MCF 10A (cell line): ENCODE results near the gene KCNT1. TPM values are rescaled to one million over a fixed set of nuclear protein-coding genes. Genes with fewer than 3 reads are reported as not detected.

Source experiments
- BruUV-seq: library from RNA; stranded (reverse); fragments of 400-500 nt; replicated peaks from 2 replicates; lab custom pipeline; 2021; lab: Mats Ljungman, UMichigan
- CTCF ChIA-PET: fragments of 300-600 bp; sonication (Branson Sonifier 250); formaldehyde crosslinking; extraction: SDS; loops from one replicate; lab custom pipeline; 2021; ENCODE audit warnings: antibody characterized with exemption, inconsistent platforms; lab: Yijun Ruan, JAX
- POLR2A ChIA-PET: fragments of 300-600, 350-650 bp; sonication (Branson Sonifier 250); formaldehyde crosslinking; extraction: SDS; loops from one replicate; lab custom pipeline; 2020; ENCODE audit warnings: antibody characterized with exemption, inconsistent platforms; lab: Yijun Ruan, JAX
- DNase-seq: peaks from one replicate; pipeline ENCODE4 v3.0.0-alpha.2; 2018; ENCODE audit not compliant: unreplicated experiment
- H3K27ac Mint-ChIP-seq: one replicate; pipeline ENCODE4 v1.8.0; 2022; ENCODE audit warnings: mild to moderate bottlenecking, low read depth, mixed read lengths; ENCODE audit not compliant: unreplicated experiment
- H3K27me3 Mint-ChIP-seq: one replicate; pipeline ENCODE4 v1.8.0; 2022; ENCODE audit warnings: mixed read lengths; ENCODE audit not compliant: insufficient read depth, unreplicated experiment
- H3K36me3 Mint-ChIP-seq: one replicate; pipeline ENCODE4 v1.8.0; 2022; ENCODE audit warnings: mild to moderate bottlenecking, moderate library complexity, mixed read lengths; ENCODE audit not compliant: insufficient read depth, unreplicated experiment
- H3K4me1 Mint-ChIP-seq: one replicate; pipeline ENCODE4 v1.8.0; 2022; ENCODE audit warnings: mixed read lengths; ENCODE audit not compliant: insufficient read depth, unreplicated experiment
- H3K4me3 Mint-ChIP-seq: one replicate; pipeline ENCODE4 v1.8.0; 2022; ENCODE audit warnings: mild to moderate bottlenecking, moderate library complexity, mixed read lengths; ENCODE audit not compliant: unreplicated experiment
- H3K9me3 Mint-ChIP-seq: one replicate; pipeline ENCODE4 v1.8.0; 2022; ENCODE audit warnings: mixed read lengths; ENCODE audit not compliant: unreplicated experiment
- intact Hi-C: fragments of 100-400 bp; cut with micrococcal nuclease; formaldehyde crosslinking; loops from 2 replicates; pipeline ENCODE4 v1.14.1; 2022
- total RNA-seq: library from RNA; stranded (reverse); gene quantifications from 2 replicates; pipeline ENCODE4 v1.2.3, GENCODE V29; 2022
- TF ChIP-seq, protein P1 (sequence below): fragments of 200-600 bp; IDR thresholded peaks from one replicate; pipeline ENCODE4 v1.8.0; 2022; ENCODE audit warnings: antibody characterized with exemption, mild to moderate bottlenecking; ENCODE audit not compliant: unreplicated experiment

KCNT1 gene
- total RNA-seq, 1 experiment from 2014 or later: not detected

GRCh38 chr9:135826188-135826545 lies 124.2 kb downstream of the KCNT1 start:
- Mint-ChIP-seq H3K27me3 (no peaks in the 10 kb centered on the region), H3K4me3 (no peak overlapping the region), H3K27ac (no peak overlapping the region), H3K4me1 (no peaks in the 10 kb centered on the region), H3K9me3 (no peaks in the 10 kb centered on the region), H3K36me3 (peaks cover 45% of the 10 kb centered on the region)
- ChIA-PET CTCF (interaction anchor here (0.6 kb wide), 1 partner anchor 14 kb away, joined by 5 read pairs; no protein-coding TSS in a partner anchor), POLR2A (interaction anchor here (0.7 kb wide), 1 partner anchor 574 kb away, joined by 4 read pairs; no protein-coding TSS in a partner anchor)
- TF ChIP-seq, protein P1, sequence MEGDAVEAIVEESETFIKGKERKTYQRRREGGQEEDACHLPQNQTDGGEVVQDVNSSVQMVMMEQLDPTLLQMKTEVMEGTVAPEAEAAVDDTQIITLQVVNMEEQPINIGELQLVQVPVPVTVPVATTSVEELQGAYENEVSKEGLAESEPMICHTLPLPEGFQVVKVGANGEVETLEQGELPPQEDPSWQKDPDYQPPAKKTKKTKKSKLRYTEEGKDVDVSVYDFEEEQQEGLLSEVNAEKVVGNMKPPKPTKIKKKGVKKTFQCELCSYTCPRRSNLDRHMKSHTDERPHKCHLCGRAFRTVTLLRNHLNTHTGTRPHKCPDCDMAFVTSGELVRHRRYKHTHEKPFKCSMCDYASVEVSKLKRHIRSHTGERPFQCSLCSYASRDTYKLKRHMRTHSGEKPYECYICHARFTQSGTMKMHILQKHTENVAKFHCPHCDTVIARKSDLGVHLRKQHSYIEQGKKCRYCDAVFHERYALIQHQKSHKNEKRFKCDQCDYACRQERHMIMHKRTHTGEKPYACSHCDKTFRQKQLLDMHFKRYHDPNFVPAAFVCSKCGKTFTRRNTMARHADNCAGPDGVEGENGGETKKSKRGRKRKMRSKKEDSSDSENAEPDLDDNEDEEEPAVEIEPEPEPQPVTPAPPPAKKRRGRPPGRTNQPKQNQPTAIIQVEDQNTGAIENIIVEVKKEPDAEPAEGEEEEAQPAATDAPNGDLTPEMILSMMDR: no peak
- no TSS peak for BruUV-seq
- intact Hi-C loops: no loop called here
- DNase-seq: no peak

GRCh38 chr9:135827301-135827700 lies 125.3 kb downstream of the KCNT1 start:
- Mint-ChIP-seq H3K27me3 (no peaks in the 10 kb centered on the region), H3K27ac (no peak overlapping the region), H3K36me3 (peaks cover 39% of the 10 kb centered on the region), H3K4me1 (no peaks in the 10 kb centered on the region), H3K9me3 (no peaks in the 10 kb centered on the region), H3K4me3 (no peak overlapping the region)
- ChIA-PET CTCF (no interaction called here), POLR2A (no interaction called here)
- intact Hi-C loops: no loop called here
- TF ChIP-seq, protein P1: no peak
- no TSS peak for BruUV-seq
- no peak for DNase-seq

GRCh38 chr9:135827866-135828580 lies 126.0 kb downstream of the KCNT1 start:
- DNase-seq: no peak
- Mint-ChIP-seq H3K4me3 (no peak overlapping the region), H3K9me3 (no peaks in the 10 kb centered on the region), H3K36me3 (peaks cover 32% of the 10 kb centered on the region), H3K4me1 (no peaks in the 10 kb centered on the region), H3K27me3 (no peaks in the 10 kb centered on the region), H3K27ac (no peak overlapping the region)
- ChIA-PET CTCF (interaction anchor here (0.6 to 0.7 kb wide), 2 partner anchors 224 to 503 kb away, joined by 3 read pairs; no protein-coding TSS in a partner anchor), POLR2A (no interaction called here)
- intact Hi-C loops: no loop called here
- TF ChIP-seq, protein P1: no peak
- BruUV-seq: no TSS peak

GRCh38 chr9:135828656-135829055 lies 126.7 kb downstream of the KCNT1 start:
- TF ChIP-seq, protein P1: no peak

More at GRCh38 chr9:135828656-135829055, 126.7 kb downstream of the KCNT1 start:
- Mint-ChIP-seq H3K9me3 (no peaks in the 10 kb centered on the region), H3K27me3 (no peaks in the 10 kb centered on the region), H3K4me1 (no peaks in the 10 kb centered on the region), H3K36me3 (peaks cover 26% of the 10 kb centered on the region), H3K4me3 (no peak overlapping the region), H3K27ac (no peak overlapping the region)
- no TSS peak for BruUV-seq
- intact Hi-C loops: no loop called here
- POLR2A ChIA-PET: no interaction called here
- CTCF ChIA-PET: no interaction called here
- DNase-seq: no peak
